C4-2B (cell line): Measurements from ENCODE around the gene FGL2.
"Not testable (repeated sequence)": the region's sequence is repeated elsewhere in the genome, so short reads cannot be mapped to it uniquely, and the experiment has no call there.

Experiments used
- H3K27ac ChIP-seq: fragments of 450-650 bp; 2 replicates; pipeline ENCODE4 v1.5.1; 2017
- CTCF ChIP-seq: fragments of 450-650 bp; conservative IDR thresholded peaks from 2 replicates; pipeline ENCODE4 v1.5.1; 2017; ENCODE audit warnings: mild to moderate bottlenecking
- ZFX ChIP-seq: fragments of 450-650 bp; IDR thresholded peaks from 2 replicates; pipeline ENCODE4 v1.6.1; 2017

The FGL2 gene

GRCh38 chr7:77184990-77185389 lies 14.6 kb downstream of the FGL2 start:
- H3K27ac ChIP-seq: no peak overlapping the region
- no peak for TF ChIP-seq ZFX
- no peak for TF ChIP-seq CTCF

- TF ChIP-seq ZFX: no peak
- TF ChIP-seq CTCF: no peak
- H3K27ac ChIP-seq: no peak overlapping the region
Observed at GRCh38 chr7:77184463-77184862, 15.2 kb downstream of the FGL2 start.

- TF ChIP-seq ZFX (no peak), CTCF (no peak)
- no peak overlapping the region for H3K27ac ChIP-seq
Observed at GRCh38 chr7:77182261-77182660, 17.4 kb downstream of the FGL2 start.

GRCh38 chr7:77181734-77182133 lies 17.9 kb downstream of the FGL2 start:
- no peak for TF ChIP-seq CTCF
- H3K27ac ChIP-seq: no peak overlapping the region

- TF ChIP-seq CTCF (no peak), ZFX (no peak)
- no peak overlapping the region for H3K27ac ChIP-seq
Observed at GRCh38 chr7:77181015-77181595, 18.5 kb downstream of the FGL2 start.

GRCh38 chr7:77178024-77178423 lies 21.6 kb downstream of the FGL2 start:
- not testable (repeated sequence) for H3K27ac ChIP-seq

- not testable (repeated sequence) for H3K27ac ChIP-seq
Observed at GRCh38 chr7:77177321-77177904, 22.2 kb downstream of the FGL2 start.

- H3K27ac ChIP-seq: not testable (repeated sequence)
Observed at GRCh38 chr7:77175274-77175800, 24.3 kb downstream of the FGL2 start.

- H3K27ac ChIP-seq: not testable (repeated sequence)
Observed at GRCh38 chr7:77174418-77174817, 25.2 kb downstream of the FGL2 start.

- not testable (repeated sequence) for H3K27ac ChIP-seq
Observed at GRCh38 chr7:77172437-77173172, 27.0 kb downstream of the FGL2 start.

- not testable (repeated sequence) for H3K27ac ChIP-seq
Observed at GRCh38 chr7:77171073-77171472, 28.5 kb downstream of the FGL2 start.
